K562 treated with DMSO at 1 percent for 24 hours (cell line): ENCODE data around the gene GIMAP6. TPM values are rescaled to one million over a fixed set of nuclear protein-coding genes. Genes with fewer than 3 reads are reported as not detected.

ENCODE experiments used
- total RNA-seq: library from RNA; unstranded; fragments of 300-600 nt; gene quantifications from 2 replicates; pipeline ENCODE4 v1.2.3, GENCODE V29; 2022; ENCODE audit warnings: low read depth; ENCODE audit not compliant: insufficient read depth

Gene GIMAP6
- 0.39 and 1.2 TPM in 2 replicates for total RNA-seq

DNA sequence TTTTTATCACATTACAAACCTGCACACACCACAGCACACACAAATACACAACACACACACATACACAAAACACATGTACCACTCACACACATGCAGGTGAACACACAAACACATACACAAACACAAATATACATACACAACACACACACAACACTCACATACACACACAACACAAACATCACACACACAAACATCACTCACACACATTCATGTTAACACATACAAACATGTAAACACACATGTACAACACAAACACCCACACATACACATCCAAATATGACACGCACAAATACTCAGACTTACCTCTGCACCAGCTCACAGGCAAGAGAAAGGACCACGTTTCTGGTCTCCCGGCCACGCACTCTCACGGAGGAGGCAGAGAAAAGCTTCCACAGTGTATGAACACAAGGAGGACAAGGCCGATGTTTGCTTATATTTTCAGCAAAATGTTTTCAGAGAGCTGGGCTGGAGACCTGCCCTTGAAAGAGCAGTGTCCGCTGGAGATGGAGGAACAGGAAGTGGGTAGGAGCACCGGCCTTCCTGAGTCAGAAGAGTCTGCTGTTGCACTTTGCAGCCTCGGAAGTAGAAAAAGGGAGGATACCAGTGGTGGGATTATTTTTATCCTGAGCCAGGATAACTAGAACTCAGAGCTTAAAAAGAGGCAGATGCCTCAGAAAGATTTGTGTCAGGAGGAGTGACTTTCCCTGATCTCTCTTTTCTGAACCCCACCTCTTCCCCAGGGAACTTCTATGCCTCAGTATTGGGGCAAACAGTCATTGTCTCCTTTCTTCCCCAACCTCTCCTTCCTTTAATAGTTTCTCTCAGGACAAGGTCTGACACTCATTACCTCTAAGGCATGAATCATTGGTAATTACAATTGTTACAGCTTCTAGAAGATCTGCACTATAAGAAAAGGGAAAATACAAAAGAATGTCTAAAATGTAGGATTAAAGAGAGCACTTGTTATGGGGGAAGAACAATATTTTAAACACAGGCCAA, at the start of gene GIMAP6:
TSS of gene GIMAP6 (minus strand) at position 520 of the 999 bp plus-strand sequence. CDS start 2,243 bp downstream, outside the sequence.

Other genes starting within 250 kb of the GIMAP6 start
- 0.06 TPM in 1 of 2 replicates, not detected in the other for gene GIMAP8, start 181.8 kb downstream of the GIMAP6 start, total RNA-seq
- not detected in 2 replicates for gene GIMAP7, start 117.5 kb downstream of the GIMAP6 start, total RNA-seq
- not detected in 2 replicates for gene GIMAP4, start 65.0 kb downstream of the GIMAP6 start, total RNA-seq
- gene GIMAP2, start 53.3 kb upstream of the GIMAP6 start, total RNA-seq = 5.3 and 8.4 TPM in 2 replicates
- not detected in 2 replicates for gene GIMAP1, start 84.2 kb upstream of the GIMAP6 start, total RNA-seq
- gene GIMAP5, start 105.0 kb upstream of the GIMAP6 start, total RNA-seq = 2.3 and 3.4 TPM in 2 replicates
- gene TMEM176B, start 168.0 kb upstream of the GIMAP6 start, total RNA-seq = 1.3 and 3.0 TPM in 2 replicates
- 1.9 and 2.6 TPM in 2 replicates for gene TMEM176A, start 168.4 kb upstream of the GIMAP6 start, total RNA-seq
- not detected in 2 replicates for gene AOC1, start 220.1 kb upstream of the GIMAP6 start, total RNA-seq